ENCODE measurements around the gene NCS1. TPM values are rescaled to one million over a fixed set of nuclear protein-coding genes. Genes with fewer than 3 reads are reported as not detected.

Gene NCS1
- total RNA-seq, 4 donors from 2014 or later, result 11.6 to 32.5 (median 24.3) TPM

DNA sequence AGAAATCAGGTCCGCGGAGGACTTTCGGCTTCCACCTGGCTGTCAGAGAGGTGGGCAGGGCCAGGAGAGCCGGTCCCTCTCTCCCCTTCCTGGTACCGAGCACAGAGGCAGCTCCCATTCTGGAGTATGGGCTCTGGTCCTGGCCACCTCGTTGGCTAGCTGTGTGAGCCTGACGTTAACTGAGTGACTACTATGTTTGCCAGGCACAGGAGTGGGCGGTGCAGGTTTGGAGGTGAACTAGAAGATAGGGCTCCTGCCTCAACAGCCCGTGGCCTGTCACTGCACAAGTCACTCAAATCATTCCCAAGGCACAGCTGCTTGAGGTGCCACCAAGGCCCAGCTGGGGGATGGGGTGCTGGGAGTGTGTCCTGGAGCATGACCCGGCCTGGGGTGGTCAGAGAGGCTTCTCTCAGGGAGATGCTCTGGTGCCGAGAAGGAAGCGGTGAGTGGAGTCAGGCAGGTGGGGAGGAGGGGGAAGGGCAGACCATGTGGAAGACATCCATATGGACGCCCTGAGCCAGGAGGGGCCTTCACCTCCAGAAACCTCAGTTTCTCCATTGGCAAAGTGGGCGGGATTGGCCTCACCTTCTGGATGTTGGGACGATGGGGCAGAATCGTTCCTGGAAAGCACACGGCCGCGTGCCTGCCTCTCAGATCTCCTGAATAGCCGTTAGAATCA is 39.5 kb downstream of the NCS1 start:
- H3K4me1 ChIP-seq, result peaks cover 33% of the 10 kb centered on the region
- no peak overlapping the region for H3K4me3 ChIP-seq
- H3K27ac ChIP-seq, result no peak overlapping the region
- DNase-seq (ENCODE audit: low spot score in 2 of 2), result peak in 1 of 2 donors; percentile 56
- 81% methylated on average over 15 of the region's 20 CpGs for WGBS
- H3K36me3 ChIP-seq, result peaks cover 3% of the 10 kb centered on the region
- H3K9me3 ChIP-seq, result no peaks in the 10 kb centered on the region
- H3K27me3 ChIP-seq, result no peaks in the 10 kb centered on the region
- TF ChIP-seq, protein P1, sequence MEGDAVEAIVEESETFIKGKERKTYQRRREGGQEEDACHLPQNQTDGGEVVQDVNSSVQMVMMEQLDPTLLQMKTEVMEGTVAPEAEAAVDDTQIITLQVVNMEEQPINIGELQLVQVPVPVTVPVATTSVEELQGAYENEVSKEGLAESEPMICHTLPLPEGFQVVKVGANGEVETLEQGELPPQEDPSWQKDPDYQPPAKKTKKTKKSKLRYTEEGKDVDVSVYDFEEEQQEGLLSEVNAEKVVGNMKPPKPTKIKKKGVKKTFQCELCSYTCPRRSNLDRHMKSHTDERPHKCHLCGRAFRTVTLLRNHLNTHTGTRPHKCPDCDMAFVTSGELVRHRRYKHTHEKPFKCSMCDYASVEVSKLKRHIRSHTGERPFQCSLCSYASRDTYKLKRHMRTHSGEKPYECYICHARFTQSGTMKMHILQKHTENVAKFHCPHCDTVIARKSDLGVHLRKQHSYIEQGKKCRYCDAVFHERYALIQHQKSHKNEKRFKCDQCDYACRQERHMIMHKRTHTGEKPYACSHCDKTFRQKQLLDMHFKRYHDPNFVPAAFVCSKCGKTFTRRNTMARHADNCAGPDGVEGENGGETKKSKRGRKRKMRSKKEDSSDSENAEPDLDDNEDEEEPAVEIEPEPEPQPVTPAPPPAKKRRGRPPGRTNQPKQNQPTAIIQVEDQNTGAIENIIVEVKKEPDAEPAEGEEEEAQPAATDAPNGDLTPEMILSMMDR (IDR thresholded peaks at IDR 0.05), result no peak
- TF ChIP-seq POLR2AphosphoS5 (IDR thresholded peaks at IDR 0.05), result no peak
- TF ChIP-seq EP300 (IDR thresholded peaks at IDR 0.05), result no peak
- TF ChIP-seq POLR2A (IDR thresholded peaks at IDR 0.05), result no peak

DNA sequence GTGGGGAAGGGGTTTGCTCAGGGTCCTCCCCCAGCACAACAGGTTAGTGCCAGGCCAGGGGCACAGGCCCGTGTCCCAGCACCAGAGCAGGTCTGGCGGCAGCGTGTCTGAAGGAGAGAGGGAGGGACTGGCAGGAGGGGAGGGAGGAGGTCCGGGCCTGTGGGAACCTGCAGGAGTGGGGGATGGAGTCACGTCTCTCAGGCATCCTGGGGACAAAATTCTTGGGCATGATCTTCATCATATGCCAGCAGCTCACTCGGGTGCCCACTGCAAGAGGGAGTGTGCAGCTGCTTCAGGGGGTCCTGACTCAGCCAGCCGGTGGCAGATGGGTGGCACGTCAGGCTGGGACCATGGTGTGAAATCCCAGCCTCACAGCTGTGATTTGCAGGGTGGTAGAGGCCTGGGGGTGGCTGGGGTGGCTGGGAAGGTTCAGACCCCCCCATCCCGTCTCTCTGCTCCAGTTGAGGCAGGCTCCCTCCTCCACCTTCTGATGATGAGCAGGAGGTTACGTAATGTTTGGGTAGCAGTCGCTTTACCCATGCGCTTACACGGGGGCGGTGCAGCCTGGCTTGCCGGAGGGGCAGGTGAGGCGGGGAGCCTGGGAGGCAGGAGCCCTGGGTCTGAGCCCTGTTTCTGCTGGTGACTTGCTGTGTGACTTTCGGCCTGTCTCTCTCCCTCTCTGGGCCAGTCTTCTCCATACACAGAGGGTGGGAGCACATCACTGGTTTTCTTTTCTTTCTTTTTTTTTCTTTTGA is 40.5 kb downstream of the NCS1 start:
- H3K27me3 ChIP-seq, result no peaks in the 10 kb centered on the region
- DNase-seq (ENCODE audit: low spot score in 2 of 2), result peak in 1 of 2 donors; percentile 70
- 57% methylated on average over 17 of the region's 17 CpGs for WGBS
- TF ChIP-seq EP300 (IDR thresholded peaks at IDR 0.05), result no peak
- TF ChIP-seq, protein P1 (IDR thresholded peaks at IDR 0.05), result no peak
- no peak for TF ChIP-seq POLR2AphosphoS5 (IDR thresholded peaks at IDR 0.05)
- TF ChIP-seq POLR2A (IDR thresholded peaks at IDR 0.05), result no peak
- peaks cover 6% of the 10 kb centered on the region for H3K36me3 ChIP-seq
- no peak overlapping the region for H3K4me3 ChIP-seq
- H3K27ac ChIP-seq, result peak overlapping the region; percentile 1
- H3K4me1 ChIP-seq, result peaks cover 33% of the 10 kb centered on the region
- H3K9me3 ChIP-seq, result no peaks in the 10 kb centered on the region

DNA sequence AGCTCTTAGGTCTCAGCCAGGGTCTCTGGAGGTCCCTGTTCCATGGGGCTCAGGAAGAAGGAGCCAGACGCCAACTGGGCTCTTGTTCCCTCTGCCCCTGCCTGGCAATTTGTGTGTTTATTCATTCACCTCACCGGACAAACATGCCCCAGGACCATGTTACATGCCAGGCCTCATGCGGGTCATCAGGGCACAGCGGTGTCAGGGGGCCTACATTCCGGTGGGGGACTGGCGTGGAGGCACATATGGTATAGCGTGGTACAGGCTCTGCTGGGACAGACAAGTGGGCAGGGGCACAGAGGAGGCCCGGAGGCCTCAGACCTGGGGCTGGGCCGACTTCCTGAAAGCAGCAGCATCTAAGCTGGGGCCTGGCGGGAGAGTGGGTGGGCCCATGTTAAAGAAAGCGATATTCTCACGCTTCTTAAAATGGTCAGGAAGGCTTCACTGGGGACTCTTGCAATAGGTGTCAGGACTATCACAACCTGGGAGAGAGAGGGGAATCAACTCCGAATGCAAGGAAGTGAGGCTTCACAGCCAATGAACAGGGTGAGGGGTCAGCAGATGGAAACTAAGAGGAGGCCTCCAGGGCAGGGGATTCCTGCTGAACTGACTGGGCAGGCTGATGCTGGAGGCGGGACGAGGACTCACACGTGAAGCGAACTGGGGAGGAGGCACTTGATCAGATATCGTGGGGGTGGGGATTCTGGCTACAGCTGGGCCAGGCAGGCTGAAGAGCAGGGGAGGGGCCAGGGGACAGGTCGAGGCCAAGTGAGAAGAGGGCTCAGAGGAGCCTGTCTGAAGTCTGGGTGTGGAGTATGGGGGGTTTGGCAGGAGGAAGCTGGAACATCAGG is 41.9 kb downstream of the NCS1 start:
- no peaks in the 10 kb centered on the region for H3K27me3 ChIP-seq
- no peaks in the 10 kb centered on the region for H3K9me3 ChIP-seq
- peaks cover 7% of the 10 kb centered on the region for H3K36me3 ChIP-seq
- peaks cover 33% of the 10 kb centered on the region for H3K4me1 ChIP-seq
- no peak overlapping the region for H3K27ac ChIP-seq
- peak in 1 of 2 donors; percentile 52 for DNase-seq (ENCODE audit: low spot score in 2 of 2)
- no peak for TF ChIP-seq POLR2A (IDR thresholded peaks at IDR 0.05)
- TF ChIP-seq, protein P1 (IDR thresholded peaks at IDR 0.05), result no peak
- no peak for TF ChIP-seq POLR2AphosphoS5 (IDR thresholded peaks at IDR 0.05)
- no peak for TF ChIP-seq EP300 (IDR thresholded peaks at IDR 0.05)
- 46% methylated on average over 16 of the region's 19 CpGs for WGBS
- no peak overlapping the region for H3K4me3 ChIP-seq

DNA sequence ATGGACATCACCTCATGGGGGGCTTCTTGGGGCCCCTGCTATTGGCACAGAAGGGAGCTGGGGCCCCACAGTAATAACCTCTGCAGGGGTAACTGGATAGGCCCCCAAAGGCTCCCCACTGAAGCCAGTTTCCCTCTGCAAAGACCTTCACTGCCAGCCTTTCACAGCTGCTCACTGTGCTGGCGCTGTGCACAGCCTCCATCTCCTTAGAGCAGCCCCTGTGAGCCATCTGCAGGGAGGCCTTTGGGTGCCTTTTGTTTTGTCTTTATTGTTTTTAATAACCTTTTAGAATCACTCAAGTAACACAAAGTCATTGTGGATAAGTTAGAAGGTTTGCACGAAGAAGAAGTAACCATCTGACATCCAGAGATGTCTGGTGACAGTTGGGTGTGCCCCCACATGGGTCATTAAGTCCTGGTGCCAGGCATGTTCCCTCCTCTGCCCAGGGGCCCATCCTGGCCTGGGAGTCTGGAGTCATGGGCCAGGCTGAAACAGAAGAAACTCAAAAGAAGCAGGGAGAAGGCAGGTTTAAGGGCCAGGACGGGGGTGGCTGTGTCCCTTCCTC is 42.7 kb downstream of the NCS1 start:
- Histone ChIP-seq H3K9me3 (no peaks in the 10 kb centered on the region), H3K27me3 (no peaks in the 10 kb centered on the region), H3K4me3 (no peak overlapping the region), H3K4me1 (peaks cover 33% of the 10 kb centered on the region), H3K36me3 (peaks cover 11% of the 10 kb centered on the region), H3K27ac (no peak overlapping the region)
- TF ChIP-seq, protein P1 (IDR thresholded peaks at IDR 0.05), result no peak
- no peak for TF ChIP-seq EP300 (IDR thresholded peaks at IDR 0.05)
- no peak for TF ChIP-seq POLR2AphosphoS5 (IDR thresholded peaks at IDR 0.05)
- 52% methylated on average over 3 of the region's 3 CpGs for WGBS
- DNase-seq (ENCODE audit: low spot score in 2 of 2), result no peak
